ENCODE measurements around the gene ABCB9. TPM values are rescaled to one million over a fixed set of nuclear protein-coding genes. Genes with fewer than 3 reads are reported as not detected.

ABCB9 gene
- total and polyA plus RNA-seq, 2 experiments from 2014 or later = 1.2 to 7.0 TPM

GRCh38 chr12:122921917-122922316 is 44.3 kb downstream of the ABCB9 start (continued):
- TF ChIP-seq ZNF462 (CRISPR knock-in tag; IDR thresholded peaks at IDR 0.05) (no peak), REST (IDR thresholded peaks at IDR 0.05; ENCODE audit: unreplicated experiment) (no peak), JUNB (IDR thresholded peaks at IDR 0.05; ENCODE audit: unreplicated experiment) (no peak), STAT1 (IDR thresholded peaks at IDR 0.05; ENCODE audit: unreplicated experiment) (no peak), ZNF114 (CRISPR knock-in tag; IDR thresholded peaks at IDR 0.05) (no peak)

- H3K27me3 Mint-ChIP-seq (ENCODE audit: insufficient read depth, low read depth, poor library complexity) = peaks cover 18% of the 10 kb centered on the region
- DNase-seq (ENCODE audit: low spot score) = no peak
- H3K4me1 Mint-ChIP-seq = peaks cover 4% of the 10 kb centered on the region; the same call in 1 of the 3 replicates
- Histone ChIP-seq H3K9me2 (ENCODE audit: insufficient read depth) (no peaks in the 10 kb centered on the region), H3K27ac (ENCODE audit: low read depth) (no peak overlapping the region), H2AFZ (no peak overlapping the region), H3K27me3 (ENCODE audit: insufficient read depth) (no peaks in the 10 kb centered on the region), H3K36me3 (ENCODE audit: insufficient read depth) (no peaks in the 10 kb centered on the region), H3K4me3 (no peak overlapping the region), H3K4me1 (ENCODE audit: insufficient read depth) (no peaks in the 10 kb centered on the region), H3K4me2 (no peak overlapping the region), H3F3A (replicated peaks; ENCODE audit: low read depth) (no peaks in the 10 kb centered on the region), H3K79me2 (replicated peaks; ENCODE audit: insufficient read depth) (no peaks in the 10 kb centered on the region), H4K20me1 (replicated peaks; ENCODE audit: insufficient read depth) (no peaks in the 10 kb centered on the region)
- H3K4me3 Mint-ChIP-seq = no peak overlapping the region
- ATAC-seq = no peak
- no peaks in the 10 kb centered on the region for H3K36me3 Mint-ChIP-seq (ENCODE audit: low read depth)
- no peaks in the 10 kb centered on the region for H3K9me3 Mint-ChIP-seq
- no peak overlapping the region for H3K27ac Mint-ChIP-seq
- TF ChIP-seq ZNF114 (CRISPR knock-in tag; IDR thresholded peaks at IDR 0.05) (no peak), STAT1 (IDR thresholded peaks at IDR 0.05; ENCODE audit: unreplicated experiment) (no peak), REST (IDR thresholded peaks at IDR 0.05; ENCODE audit: unreplicated experiment) (no peak), CTCF (conservative IDR thresholded peaks at IDR 0.05; ENCODE audit: low read depth in 2 of 2) (no peak)
Measured at GRCh38 chr12:122920687-122921086, 45.6 kb downstream of the ABCB9 start.
